SK-N-SH treated with all-trans-retinoic acid at 6 μM for 48 hours (cell line): ENCODE measurements around the gene EHD1.

Experiments
- ATAC-seq: fragments of 200-7000 bp; cut with Tn5 transposase; 3 replicates; pipeline ENCODE4 v1.9.1; 2020; ENCODE audit warnings: mild to moderate bottlenecking, moderate library complexity
- ARNTL ChIP-seq: fragments of 450-650 bp; formaldehyde crosslinking; IDR thresholded peaks from 2 replicates; pipeline ENCODE4 v1.5.0; 2020; ENCODE audit warnings: low read depth, mild to moderate bottlenecking, moderate library complexity, borderline replicate concordance
- BACH2 ChIP-seq: fragments of 250-450 bp; sonication (Bioruptor Pico); IDR thresholded peaks from 2 replicates; pipeline ENCODE4 v1.9.0; 2021; ENCODE audit warnings: mild to moderate bottlenecking, borderline replicate concordance
- CSDC2 ChIP-seq: fragments of 250-450 bp; sonication (Bioruptor Pico); IDR thresholded peaks from 2 replicates; pipeline ENCODE4 v1.5.0; 2020; ENCODE audit warnings: mild to moderate bottlenecking, moderate library complexity
- ESRRG ChIP-seq: fragments of 250-450 bp; sonication (Bioruptor Pico); IDR thresholded peaks from 2 replicates; pipeline ENCODE4 v1.6.1; 2021; ENCODE audit warnings: mild to moderate bottlenecking
- GLIS3 ChIP-seq: fragments of 250-450 bp; sonication (Bioruptor Pico); IDR thresholded peaks from 2 replicates; pipeline ENCODE4 v1.5.0; 2020; ENCODE audit warnings: mild to moderate bottlenecking, moderate library complexity
- ISL1 ChIP-seq: fragments of 250-450 bp; sonication (Bioruptor Pico); IDR thresholded peaks from 2 replicates; pipeline ENCODE4 v2.1.2; 2022; ENCODE audit warnings: mild to moderate bottlenecking, moderate library complexity
- PPARA ChIP-seq: fragments of 250-450 bp; sonication (Bioruptor Pico); IDR thresholded peaks from 2 replicates; pipeline ENCODE4 v1.5.0; 2020; ENCODE audit warnings: mild to moderate bottlenecking, borderline replicate concordance
- SNAI2 ChIP-seq: fragments of 250-450 bp; sonication (Bioruptor Pico); IDR thresholded peaks from 2 replicates; pipeline ENCODE4 v1.5.0; 2020; ENCODE audit warnings: mild to moderate bottlenecking, moderate library complexity
- TCF4 ChIP-seq: fragments of 250-450 bp; sonication (Bioruptor Pico); IDR thresholded peaks from 2 replicates; pipeline ENCODE4 v1.8.0; 2021; ENCODE audit warnings: mild to moderate bottlenecking, moderate library complexity, borderline replicate concordance
- TOX ChIP-seq: fragments of 250-450 bp; sonication (Bioruptor Pico); IDR thresholded peaks from 2 replicates; pipeline ENCODE4 v1.8.0; 2021; ENCODE audit warnings: mild to moderate bottlenecking, moderate library complexity, borderline replicate concordance
- ZC3H10 ChIP-seq: fragments of 250-450 bp; sonication (Bioruptor Pico); IDR thresholded peaks from 2 replicates; pipeline ENCODE4 v1.5.1; 2021; ENCODE audit warnings: mild to moderate bottlenecking, moderate library complexity
- ZFP3 ChIP-seq: fragments of 250-450 bp; sonication (Bioruptor Pico); IDR thresholded peaks from 2 replicates; pipeline ENCODE4 v1.5.0; 2020; ENCODE audit warnings: mild to moderate bottlenecking, moderate library complexity
- ZFP30 ChIP-seq: fragments of 450-650 bp; formaldehyde crosslinking; IDR thresholded peaks from 2 replicates; pipeline ENCODE4 v1.5.0; 2022; ENCODE audit warnings: mild to moderate bottlenecking, moderate library complexity
- ZNF565 ChIP-seq: fragments of 450-650 bp; formaldehyde crosslinking; conservative IDR thresholded peaks from 2 replicates; pipeline ENCODE4 v1.5.0; 2020; ENCODE audit warnings: low read depth, mild to moderate bottlenecking, moderate library complexity
- ZNF8 ChIP-seq: fragments of 450-650 bp; formaldehyde crosslinking; IDR thresholded peaks from 2 replicates; pipeline ENCODE4 v1.5.0; 2020; ENCODE audit warnings: mild to moderate bottlenecking, moderate library complexity
- TF ChIP-seq, protein P1 (sequence below): fragments of 250-450 bp; sonication (Bioruptor Pico); IDR thresholded peaks from 2 replicates; pipeline ENCODE4 v1.8.0; 2021; ENCODE audit warnings: low read depth, mild to moderate bottlenecking, moderate library complexity, borderline replicate concordance
- TF ChIP-seq, protein P2 (sequence below): fragments of 250-450 bp; sonication (Bioruptor Pico); IDR thresholded peaks from 2 replicates; pipeline ENCODE4 v1.8.0; 2020; ENCODE audit warnings: mild to moderate bottlenecking, moderate library complexity, borderline replicate concordance
- TF ChIP-seq, protein P3 (sequence below): fragments of 250-450 bp; sonication (Bioruptor Pico); IDR thresholded peaks from 2 replicates; pipeline ENCODE4 v1.5.1; 2020; ENCODE audit warnings: low read depth, mild to moderate bottlenecking, moderate library complexity
- TF ChIP-seq, protein P4 (sequence below): fragments of 250-450 bp; sonication (Bioruptor Pico); IDR thresholded peaks from 2 replicates; pipeline ENCODE4 v1.5.0; 2020; ENCODE audit warnings: mild to moderate bottlenecking, moderate library complexity
- TF ChIP-seq, protein P5 (sequence below): fragments of 250-450 bp; sonication (Bioruptor Pico); IDR thresholded peaks from 2 replicates; pipeline ENCODE4 v1.5.1; 2021; ENCODE audit warnings: mild to moderate bottlenecking, moderate library complexity

The EHD1 gene

GRCh38 chr11:64861227-64861975 is 17.0 kb downstream of the EHD1 start:
- no peak for TF ChIP-seq CSDC2 (CRISPR knock-in tag)
- no peak for TF ChIP-seq ZNF565 (CRISPR knock-in tag)
- TF ChIP-seq, protein P1, sequence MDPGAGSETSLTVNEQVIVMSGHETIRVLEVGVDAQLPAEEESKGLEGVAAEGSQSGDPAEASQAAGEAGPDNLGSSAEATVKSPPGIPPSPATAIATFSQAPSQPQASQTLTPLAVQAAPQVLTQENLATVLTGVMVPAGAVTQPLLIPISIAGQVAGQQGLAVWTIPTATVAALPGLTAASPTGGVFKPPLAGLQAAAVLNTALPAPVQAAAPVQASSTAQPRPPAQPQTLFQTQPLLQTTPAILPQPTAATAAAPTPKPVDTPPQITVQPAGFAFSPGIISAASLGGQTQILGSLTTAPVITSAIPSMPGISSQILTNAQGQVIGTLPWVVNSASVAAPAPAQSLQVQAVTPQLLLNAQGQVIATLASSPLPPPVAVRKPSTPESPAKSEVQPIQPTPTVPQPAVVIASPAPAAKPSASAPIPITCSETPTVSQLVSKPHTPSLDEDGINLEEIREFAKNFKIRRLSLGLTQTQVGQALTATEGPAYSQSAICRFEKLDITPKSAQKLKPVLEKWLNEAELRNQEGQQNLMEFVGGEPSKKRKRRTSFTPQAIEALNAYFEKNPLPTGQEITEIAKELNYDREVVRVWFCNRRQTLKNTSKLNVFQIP (CRISPR knock-in tag): no peak
- TF ChIP-seq, protein P2, sequence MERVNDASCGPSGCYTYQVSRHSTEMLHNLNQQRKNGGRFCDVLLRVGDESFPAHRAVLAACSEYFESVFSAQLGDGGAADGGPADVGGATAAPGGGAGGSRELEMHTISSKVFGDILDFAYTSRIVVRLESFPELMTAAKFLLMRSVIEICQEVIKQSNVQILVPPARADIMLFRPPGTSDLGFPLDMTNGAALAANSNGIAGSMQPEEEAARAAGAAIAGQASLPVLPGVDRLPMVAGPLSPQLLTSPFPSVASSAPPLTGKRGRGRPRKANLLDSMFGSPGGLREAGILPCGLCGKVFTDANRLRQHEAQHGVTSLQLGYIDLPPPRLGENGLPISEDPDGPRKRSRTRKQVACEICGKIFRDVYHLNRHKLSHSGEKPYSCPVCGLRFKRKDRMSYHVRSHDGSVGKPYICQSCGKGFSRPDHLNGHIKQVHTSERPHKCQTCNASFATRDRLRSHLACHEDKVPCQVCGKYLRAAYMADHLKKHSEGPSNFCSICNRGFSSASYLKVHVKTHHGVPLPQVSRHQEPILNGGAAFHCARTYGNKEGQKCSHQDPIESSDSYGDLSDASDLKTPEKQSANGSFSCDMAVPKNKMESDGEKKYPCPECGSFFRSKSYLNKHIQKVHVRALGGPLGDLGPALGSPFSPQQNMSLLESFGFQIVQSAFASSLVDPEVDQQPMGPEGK (CRISPR knock-in tag): no peak
- TF ChIP-seq ARNTL: no peak
- TF ChIP-seq ZC3H10 (CRISPR knock-in tag): no peak
- TF ChIP-seq SNAI2: no peak
- TF ChIP-seq, protein P3, sequence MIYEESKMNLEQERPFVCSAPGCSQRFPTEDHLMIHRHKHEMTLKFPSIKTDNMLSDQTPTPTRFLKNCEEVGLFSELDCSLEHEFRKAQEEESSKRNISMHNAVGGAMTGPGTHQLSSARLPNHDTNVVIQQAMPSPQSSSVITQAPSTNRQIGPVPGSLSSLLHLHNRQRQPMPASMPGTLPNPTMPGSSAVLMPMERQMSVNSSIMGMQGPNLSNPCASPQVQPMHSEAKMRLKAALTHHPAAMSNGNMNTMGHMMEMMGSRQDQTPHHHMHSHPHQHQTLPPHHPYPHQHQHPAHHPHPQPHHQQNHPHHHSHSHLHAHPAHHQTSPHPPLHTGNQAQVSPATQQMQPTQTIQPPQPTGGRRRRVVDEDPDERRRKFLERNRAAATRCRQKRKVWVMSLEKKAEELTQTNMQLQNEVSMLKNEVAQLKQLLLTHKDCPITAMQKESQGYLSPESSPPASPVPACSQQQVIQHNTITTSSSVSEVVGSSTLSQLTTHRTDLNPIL (CRISPR knock-in tag): no peak
- TF ChIP-seq, protein P4, sequence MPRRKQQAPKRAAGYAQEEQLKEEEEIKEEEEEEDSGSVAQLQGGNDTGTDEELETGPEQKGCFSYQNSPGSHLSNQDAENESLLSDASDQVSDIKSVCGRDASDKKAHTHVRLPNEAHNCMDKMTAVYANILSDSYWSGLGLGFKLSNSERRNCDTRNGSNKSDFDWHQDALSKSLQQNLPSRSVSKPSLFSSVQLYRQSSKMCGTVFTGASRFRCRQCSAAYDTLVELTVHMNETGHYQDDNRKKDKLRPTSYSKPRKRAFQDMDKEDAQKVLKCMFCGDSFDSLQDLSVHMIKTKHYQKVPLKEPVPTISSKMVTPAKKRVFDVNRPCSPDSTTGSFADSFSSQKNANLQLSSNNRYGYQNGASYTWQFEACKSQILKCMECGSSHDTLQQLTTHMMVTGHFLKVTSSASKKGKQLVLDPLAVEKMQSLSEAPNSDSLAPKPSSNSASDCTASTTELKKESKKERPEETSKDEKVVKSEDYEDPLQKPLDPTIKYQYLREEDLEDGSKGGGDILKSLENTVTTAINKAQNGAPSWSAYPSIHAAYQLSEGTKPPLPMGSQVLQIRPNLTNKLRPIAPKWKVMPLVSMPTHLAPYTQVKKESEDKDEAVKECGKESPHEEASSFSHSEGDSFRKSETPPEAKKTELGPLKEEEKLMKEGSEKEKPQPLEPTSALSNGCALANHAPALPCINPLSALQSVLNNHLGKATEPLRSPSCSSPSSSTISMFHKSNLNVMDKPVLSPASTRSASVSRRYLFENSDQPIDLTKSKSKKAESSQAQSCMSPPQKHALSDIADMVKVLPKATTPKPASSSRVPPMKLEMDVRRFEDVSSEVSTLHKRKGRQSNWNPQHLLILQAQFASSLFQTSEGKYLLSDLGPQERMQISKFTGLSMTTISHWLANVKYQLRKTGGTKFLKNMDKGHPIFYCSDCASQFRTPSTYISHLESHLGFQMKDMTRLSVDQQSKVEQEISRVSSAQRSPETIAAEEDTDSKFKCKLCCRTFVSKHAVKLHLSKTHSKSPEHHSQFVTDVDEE (CRISPR knock-in tag): no peak
- TF ChIP-seq BACH2: no peak
- TF ChIP-seq, protein P5, sequence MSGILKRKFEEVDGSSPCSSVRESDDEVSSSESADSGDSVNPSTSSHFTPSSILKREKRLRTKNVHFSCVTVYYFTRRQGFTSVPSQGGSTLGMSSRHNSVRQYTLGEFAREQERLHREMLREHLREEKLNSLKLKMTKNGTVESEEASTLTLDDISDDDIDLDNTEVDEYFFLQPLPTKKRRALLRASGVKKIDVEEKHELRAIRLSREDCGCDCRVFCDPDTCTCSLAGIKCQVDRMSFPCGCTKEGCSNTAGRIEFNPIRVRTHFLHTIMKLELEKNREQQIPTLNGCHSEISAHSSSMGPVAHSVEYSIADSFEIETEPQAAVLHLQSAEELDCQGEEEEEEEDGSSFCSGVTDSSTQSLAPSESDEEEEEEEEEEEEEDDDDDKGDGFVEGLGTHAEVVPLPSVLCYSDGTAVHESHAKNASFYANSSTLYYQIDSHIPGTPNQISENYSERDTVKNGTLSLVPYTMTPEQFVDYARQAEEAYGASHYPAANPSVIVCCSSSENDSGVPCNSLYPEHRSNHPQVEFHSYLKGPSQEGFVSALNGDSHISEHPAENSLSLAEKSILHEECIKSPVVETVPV (CRISPR knock-in tag): no peak
- no peak for TF ChIP-seq GLIS3 (CRISPR knock-in tag)
- TF ChIP-seq ZNF8 (CRISPR knock-in tag): no peak
- TF ChIP-seq ESRRG (CRISPR knock-in tag): no peak
- no peak for TF ChIP-seq ZFP3 (CRISPR knock-in tag)
- TF ChIP-seq PPARA (CRISPR knock-in tag): no peak
- ATAC-seq: no peak

DNA sequence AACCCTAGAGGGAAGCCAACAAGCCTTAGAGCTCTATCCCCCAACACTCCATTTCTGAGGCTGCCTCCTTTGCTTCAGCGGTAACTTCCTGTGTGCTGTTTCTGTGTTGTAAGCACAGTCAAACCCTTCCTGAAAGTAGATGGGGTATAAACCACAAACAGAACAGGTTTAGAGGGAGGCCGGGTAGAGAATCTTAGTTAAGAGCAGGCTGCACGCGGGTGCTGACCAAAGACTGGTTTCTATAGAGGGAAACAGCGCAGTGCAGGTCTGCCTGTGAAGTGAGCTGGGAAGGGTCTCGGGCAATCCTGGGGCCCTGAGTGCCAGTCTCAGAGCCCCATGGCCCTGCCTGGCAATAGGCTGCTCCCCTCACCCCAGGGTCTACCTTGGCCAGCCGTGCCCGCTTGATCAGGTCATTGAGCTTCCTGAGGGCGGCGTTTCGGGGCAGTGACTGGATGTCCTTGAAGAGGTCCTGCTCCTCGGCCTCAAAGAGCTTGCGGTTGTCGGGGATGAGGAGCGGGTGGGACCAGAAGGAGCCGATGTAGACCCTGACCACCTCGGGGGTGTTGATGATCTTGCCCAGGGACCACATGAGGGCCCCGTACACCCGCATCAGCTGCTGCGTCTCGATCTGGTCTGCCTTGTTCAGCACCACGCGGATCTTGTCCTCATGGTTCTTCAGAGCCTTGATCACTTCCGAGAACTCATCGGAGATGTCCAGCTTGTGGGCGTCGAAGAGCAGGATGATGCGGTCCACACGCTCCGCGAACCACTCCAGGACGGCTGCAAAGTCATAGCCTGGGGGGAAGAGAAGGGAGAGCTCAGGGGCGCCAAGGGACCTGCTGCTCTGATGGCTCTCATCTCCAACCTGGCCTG is 18.6 kb downstream of the EHD1 start:
- TF ChIP-seq ISL1 (CRISPR knock-in tag): no peak
- no peak for TF ChIP-seq ZNF565 (CRISPR knock-in tag)
- no peak for TF ChIP-seq ZC3H10 (CRISPR knock-in tag)
- no peak for TF ChIP-seq SNAI2
- TF ChIP-seq PPARA (CRISPR knock-in tag): no peak
- TF ChIP-seq BACH2: no peak
- TF ChIP-seq, protein P2 (CRISPR knock-in tag): no peak
- no peak for TF ChIP-seq ZFP30 (CRISPR knock-in tag)
- no peak for TF ChIP-seq TCF4 (CRISPR knock-in tag)
- TF ChIP-seq TOX (CRISPR knock-in tag): no peak
- TF ChIP-seq ARNTL: no peak
- TF ChIP-seq GLIS3 (CRISPR knock-in tag): no peak
- TF ChIP-seq, protein P1 (CRISPR knock-in tag): no peak
- no peak for ATAC-seq
